Thoracic aorta (tissue), 2 donors: ENCODE measurements around the gene ZNF524. TPM values are rescaled to one million over a fixed set of nuclear protein-coding genes. Genes with fewer than 3 reads are reported as not detected.

Experiments
- ATAC-seq: fragments of 150-250 bp; one replicate; pipeline ENCODE4 v1.8.0; 2017; ENCODE audit warnings: low read depth; ENCODE audit not compliant: insufficient number of reproducible peaks, low FRiP score
- DNase-seq: peaks from one replicate; pipeline ENCODE4 v3.0.0-alpha.2; 2020; ENCODE audit warnings: low spot score
- H3K27ac ChIP-seq, 2 donors: fragments of 200-600 bp; sonication (generic); 1 replicate in 1 of 2; 2 replicates in 1 of 2; pipeline ENCODE4 v1.5.1; 2016; ENCODE audit warnings: mild to moderate bottlenecking in 2 of 2, moderate library complexity in 2 of 2
- H3K27me3 ChIP-seq: fragments of 200-600 bp; sonication (generic); replicated peaks from 2 replicates; pipeline ENCODE4 v1.6.0; 2016; ENCODE audit warnings: mild to moderate bottlenecking; ENCODE audit not compliant: insufficient read depth
- H3K36me3 ChIP-seq: fragments of 200-600 bp; sonication (generic); one replicate; pipeline ENCODE4 v1.5.1; 2016
- H3K4me1 ChIP-seq, 2 donors: fragments of 200-600 bp; sonication (generic); 1 replicate in 1 of 2; 2 replicates in 1 of 2; pipeline versions ENCODE4 v1.5.1 to v1.6.0; 2016; ENCODE audit warnings: low read depth in 2 of 2, mild to moderate bottlenecking in 1 of 2; ENCODE audit not compliant: control insufficient read depth in 1 of 2
- H3K4me3 ChIP-seq: fragments of 200-600 bp; sonication (generic); 2 replicates; pipeline ENCODE4 v1.5.1; 2016; ENCODE audit warnings: mild to moderate bottlenecking
- H3K9me3 ChIP-seq: fragments of 200-600 bp; sonication (generic); 2 replicates; pipeline ENCODE4 v1.5.1; 2016
- CTCF ChIP-seq: fragments of 200-600 bp; sonication (generic); IDR thresholded peaks from one replicate; pipeline ENCODE4 v1.5.1; 2019; ENCODE audit warnings: antibody characterized with exemption
- total RNA-seq, 2 donors: library from RNA; depleted of rRNA; stranded (reverse); fragments of >200 nt; gene quantifications; one replicate each; pipeline versions ENCODE4 v1.1.0 to v1.2.3, GENCODE V29; 2016

Gene ZNF524
- total RNA-seq, 2 donors from 2014 or later = 21.7 to 26.4 TPM

- no peak for DNase-seq
- no peak for TF ChIP-seq CTCF
- no peak for ATAC-seq
- H3K4me3 ChIP-seq = no peak overlapping the region
- H3K27me3 ChIP-seq = no peaks in the 10 kb centered on the region
- H3K4me1 ChIP-seq = peaks cover 0 to 6% of the 10 kb centered on the region in 2 donors
- H3K9me3 ChIP-seq = no peaks in the 10 kb centered on the region
- no peak overlapping the region for H3K27ac ChIP-seq
- peaks cover 8% of the 10 kb centered on the region for H3K36me3 ChIP-seq
These were observed 21.7 kb downstream of the ZNF524 start for GRCh38 chr19:55621673-55622231.

GRCh38 chr19:55622242-55622969, 22.3 kb downstream of the ZNF524 start:
- no peak for TF ChIP-seq CTCF
- Histone ChIP-seq H3K27ac (no peak overlapping the region), H3K9me3 (no peaks in the 10 kb centered on the region), H3K4me1 (peaks cover 0 to 6% of the 10 kb centered on the region in 2 donors), H3K27me3 (no peaks in the 10 kb centered on the region), H3K4me3 (no peak overlapping the region), H3K36me3 (peaks cover 5% of the 10 kb centered on the region)
- ATAC-seq (no peak), DNase-seq (no peak)

GRCh38 chr19:55623130-55623529, 23.0 kb downstream of the ZNF524 start:
- ATAC-seq = no peak
- Histone ChIP-seq H3K4me1 (peaks cover 0 to 6% of the 10 kb centered on the region in 2 donors), H3K27me3 (no peaks in the 10 kb centered on the region), H3K9me3 (no peaks in the 10 kb centered on the region), H3K4me3 (no peak overlapping the region), H3K36me3 (no peaks in the 10 kb centered on the region), H3K27ac (peak overlapping the region in 1 of 2 donors; percentile 38)
- DNase-seq = no peak
- no peak for TF ChIP-seq CTCF

- no peaks in the 10 kb centered on the region for H3K9me3 ChIP-seq
- H3K27me3 ChIP-seq = no peaks in the 10 kb centered on the region
- DNase-seq (no peak), ATAC-seq (no peak)
- H3K27ac ChIP-seq = peak overlapping the region; percentile 38 to 93
- peaks cover 0 to 6% of the 10 kb centered on the region in 2 donors for H3K4me1 ChIP-seq
- H3K4me3 ChIP-seq = peak overlapping the region; percentile 94
- no peak for TF ChIP-seq CTCF
- H3K36me3 ChIP-seq = no peaks in the 10 kb centered on the region
These were observed 23.5 kb downstream of the ZNF524 start for GRCh38 chr19:55623561-55623960.

- peak; percentile 81 for ATAC-seq
- no peak for TF ChIP-seq CTCF
- H3K36me3 ChIP-seq = no peaks in the 10 kb centered on the region
These were observed 24.3 kb downstream of the ZNF524 start, which contains the start of gene ZNF784 for GRCh38 chr19:55624109-55625003. TSS of gene ZNF784 (minus strand) at chr19:55624566. CDS start at chr19:55624561, 5 bp downstream.

More at GRCh38 chr19:55624109-55625003, 24.3 kb downstream of the ZNF524 start, which contains the start of gene ZNF784:
- Histone ChIP-seq H3K4me1 (peaks cover 0 to 6% of the 10 kb centered on the region in 2 donors), H3K9me3 (no peaks in the 10 kb centered on the region), H3K27me3 (no peaks in the 10 kb centered on the region), H3K4me3 (peak within 1 kb of the TSS; percentile 94), H3K27ac (peak within 1 kb of the TSS; percentile 93 to 96)
- DNase-seq = peak; percentile 85
